Osteocyte (in vitro differentiated cells): ENCODE data around the gene TMEM176B. TPM values are rescaled to one million over a fixed set of nuclear protein-coding genes. Genes with fewer than 3 reads are reported as not detected.

ENCODE experiments used
- DNase-seq: peaks from one replicate; pipeline ENCODE4 v3.0.0; 2021; ENCODE audit warnings: mixed read lengths; ENCODE audit not compliant: unreplicated experiment; ENCODE audit errors: extremely low spot score
- H3K27ac Mint-ChIP-seq: one replicate; pipeline ENCODE4 v1.8.0; 2021; ENCODE audit warnings: mild to moderate bottlenecking, mixed read lengths; ENCODE audit not compliant: unreplicated experiment
- H3K27me3 Mint-ChIP-seq: one replicate; pipeline ENCODE4 v1.8.0; 2021; ENCODE audit warnings: mixed read lengths; ENCODE audit not compliant: unreplicated experiment
- H3K36me3 Mint-ChIP-seq: one replicate; pipeline ENCODE4 v1.8.0; 2021; ENCODE audit warnings: mixed read lengths; ENCODE audit not compliant: unreplicated experiment
- H3K4me1 Mint-ChIP-seq: one replicate; pipeline ENCODE4 v1.8.0; 2021; ENCODE audit warnings: mixed read lengths; ENCODE audit not compliant: unreplicated experiment
- H3K4me3 Mint-ChIP-seq: one replicate; pipeline ENCODE4 v1.8.0; 2021; ENCODE audit warnings: mild to moderate bottlenecking, moderate library complexity, mixed read lengths; ENCODE audit not compliant: unreplicated experiment
- H3K9me3 Mint-ChIP-seq: one replicate; pipeline ENCODE4 v1.8.0; 2021; ENCODE audit warnings: mixed read lengths; ENCODE audit not compliant: unreplicated experiment
- CTCF ChIP-seq: fragments of 200-600 bp; sonication (generic); IDR thresholded peaks from 2 replicates; pipeline ENCODE4 v1.5.0; 2021; ENCODE audit warnings: antibody characterized with exemption, mild to moderate bottlenecking, moderate library complexity
- total RNA-seq: library from RNA; stranded (reverse); gene quantifications from 2 replicates; pipeline ENCODE4 v1.2.1, GENCODE V29; 2021

TMEM176B gene
- total RNA-seq, 1 donor from 2014 or later: not detected

- DNase-seq: no peak
- Mint-ChIP-seq H3K9me3 (peaks cover 15% of the 10 kb centered on the region), H3K27ac (no peak overlapping the region), H3K27me3 (peaks cover 3% of the 10 kb centered on the region), H3K4me3 (no peak overlapping the region), H3K4me1 (no peaks in the 10 kb centered on the region), H3K36me3 (no peaks in the 10 kb centered on the region)
- no peak for TF ChIP-seq CTCF
Observed at GRCh38 chr7:150806863-150807262, 6.7 kb upstream of the TMEM176B start.

GRCh38 chr7:150806454-150806853, 6.3 kb upstream of the TMEM176B start:
- no peak overlapping the region for H3K27ac Mint-ChIP-seq
- no peaks in the 10 kb centered on the region for H3K4me1 Mint-ChIP-seq
- no peak overlapping the region for H3K4me3 Mint-ChIP-seq
- H3K27me3 Mint-ChIP-seq: peaks cover 6% of the 10 kb centered on the region
- no peak for DNase-seq
- H3K36me3 Mint-ChIP-seq: no peaks in the 10 kb centered on the region
- no peak for TF ChIP-seq CTCF
- H3K9me3 Mint-ChIP-seq: peaks cover 15% of the 10 kb centered on the region

GRCh38 chr7:150805864-150806263, 5.7 kb upstream of the TMEM176B start:
- no peak for TF ChIP-seq CTCF
- H3K36me3 Mint-ChIP-seq: no peaks in the 10 kb centered on the region
- H3K4me3 Mint-ChIP-seq: no peak overlapping the region
- no peak for DNase-seq
- H3K4me1 Mint-ChIP-seq: no peaks in the 10 kb centered on the region
- H3K27ac Mint-ChIP-seq: no peak overlapping the region
- H3K9me3 Mint-ChIP-seq: peaks cover 15% of the 10 kb centered on the region
- peaks cover 9% of the 10 kb centered on the region for H3K27me3 Mint-ChIP-seq

GRCh38 chr7:150804802-150805201, 4.6 kb upstream of the TMEM176B start:
- Mint-ChIP-seq H3K4me1 (no peaks in the 10 kb centered on the region), H3K36me3 (no peaks in the 10 kb centered on the region), H3K27me3 (peaks cover 9% of the 10 kb centered on the region)

GRCh38 chr7:150803161-150803860, 3.1 kb upstream of the TMEM176B start:
- no peak overlapping the region for H3K27ac Mint-ChIP-seq
- DNase-seq: no peak
- no peaks in the 10 kb centered on the region for H3K36me3 Mint-ChIP-seq
- peaks cover 22% of the 10 kb centered on the region for H3K27me3 Mint-ChIP-seq
- peaks cover 15% of the 10 kb centered on the region for H3K9me3 Mint-ChIP-seq
- no peak overlapping the region for H3K4me3 Mint-ChIP-seq
- no peak for TF ChIP-seq CTCF
- H3K4me1 Mint-ChIP-seq: no peaks in the 10 kb centered on the region

More at GRCh38 chr7:150804802-150805201, 4.6 kb upstream of the TMEM176B start:
- no peak overlapping the region for H3K4me3 Mint-ChIP-seq
- no peak for TF ChIP-seq CTCF
- peak; percentile 68 for DNase-seq
- H3K27ac Mint-ChIP-seq: no peak overlapping the region
- H3K9me3 Mint-ChIP-seq: peaks cover 15% of the 10 kb centered on the region
